ENCODE measurements around the gene FANCF.

GRCh38 chr11:22582151-22582410 is 43.5 kb downstream of the FANCF start:
- no peak for TF ChIP-seq CTCF (IDR thresholded peaks at IDR 0.05)
- TF ChIP-seq POLR2A (IDR thresholded peaks at IDR 0.05), result no peak

Measured in testis (tissue), 2 donors.